Measurements from ENCODE around the gene TCF7L1. TPM values are rescaled to one million over a fixed set of nuclear protein-coding genes. Genes with fewer than 3 reads are reported as not detected.

The TCF7L1 gene
- total and polyA plus RNA-seq, 9 of the 15 experiments (the other 6 are each of a cell fraction or from before 2014, with no cell fraction given) = 0.03 to 0.11 (median 0.07) TPM; not detected in 5

DNA sequence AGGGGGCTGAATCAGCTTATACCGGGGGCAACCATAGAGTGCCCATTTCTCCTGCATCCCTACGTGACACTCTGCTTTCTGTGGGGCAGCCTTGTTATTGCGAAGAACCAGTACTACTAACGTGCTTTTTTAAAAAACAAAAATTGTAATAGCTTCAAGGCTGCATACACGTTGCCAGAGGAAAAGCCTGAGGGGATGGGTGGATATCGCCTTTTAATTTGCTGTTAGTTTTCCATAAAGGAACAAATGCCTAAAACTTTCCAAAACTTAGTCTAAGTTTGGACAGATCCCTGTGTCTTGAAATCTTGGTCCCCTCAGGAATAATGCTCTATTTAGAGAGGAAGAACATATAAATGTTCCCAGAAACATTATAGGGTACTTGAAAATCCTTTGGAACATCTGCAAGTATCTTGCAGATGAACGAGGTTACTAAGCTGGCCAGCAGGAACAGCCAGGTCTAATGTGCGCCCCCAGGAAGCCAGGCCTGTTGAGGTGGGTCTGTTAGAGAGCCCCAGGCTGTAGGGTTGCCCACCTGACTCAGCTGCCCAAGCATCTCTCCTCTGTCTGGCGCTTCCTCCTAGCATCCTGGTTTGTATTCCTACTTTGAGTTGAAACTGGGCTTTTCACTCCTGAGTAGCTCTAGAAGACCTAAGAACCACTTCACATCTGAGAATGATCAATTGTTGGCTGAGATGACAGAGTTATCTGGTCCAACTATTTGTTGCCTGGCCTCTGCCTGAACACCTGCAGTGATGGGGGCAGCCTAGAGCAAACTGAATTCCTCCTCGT lies 97.7 kb downstream of the TCF7L1 start:
- CTCF ChIA-PET (ENCODE audit: low intra/inter-chr PET ratio) = no interaction called here
- POLR2A ChIA-PET = interaction anchor here (0.7 to 1.9 kb wide), 2 partner anchors 9 to 13 kb away, joined by 5 to 8 read pairs; no protein-coding TSS in a partner anchor
- DNase-seq (ENCODE audit: extremely low read depth in 1 of 4, low spot score in 3 of 4) (no peak), ATAC-seq (peak; percentile 56; the same call in 2 of the 3 replicates), FAIRE-seq (no peak)
- H3K79me2 ChIP-seq (ENCODE audit: control insufficient read depth, insufficient read depth, low read length) = no peaks in the 10 kb centered on the region
- TF ChIP-seq ERF (CRISPR knock-in tag; IDR thresholded peaks at IDR 0.05) = no peak
- no peak for TF ChIP-seq ZNF174 (CRISPR knock-in tag; IDR thresholded peaks at IDR 0.05)
- TF ChIP-seq, protein P1, sequence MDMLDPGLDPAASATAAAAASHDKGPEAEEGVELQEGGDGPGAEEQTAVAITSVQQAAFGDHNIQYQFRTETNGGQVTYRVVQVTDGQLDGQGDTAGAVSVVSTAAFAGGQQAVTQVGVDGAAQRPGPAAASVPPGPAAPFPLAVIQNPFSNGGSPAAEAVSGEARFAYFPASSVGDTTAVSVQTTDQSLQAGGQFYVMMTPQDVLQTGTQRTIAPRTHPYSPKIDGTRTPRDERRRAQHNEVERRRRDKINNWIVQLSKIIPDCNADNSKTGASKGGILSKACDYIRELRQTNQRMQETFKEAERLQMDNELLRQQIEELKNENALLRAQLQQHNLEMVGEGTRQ (CRISPR knock-in tag; IDR thresholded peaks at IDR 0.05) = 0 out of 2 replicates have a peak, but pooled peaks have one; percentile 38
- TF ChIP-seq, protein P2, sequence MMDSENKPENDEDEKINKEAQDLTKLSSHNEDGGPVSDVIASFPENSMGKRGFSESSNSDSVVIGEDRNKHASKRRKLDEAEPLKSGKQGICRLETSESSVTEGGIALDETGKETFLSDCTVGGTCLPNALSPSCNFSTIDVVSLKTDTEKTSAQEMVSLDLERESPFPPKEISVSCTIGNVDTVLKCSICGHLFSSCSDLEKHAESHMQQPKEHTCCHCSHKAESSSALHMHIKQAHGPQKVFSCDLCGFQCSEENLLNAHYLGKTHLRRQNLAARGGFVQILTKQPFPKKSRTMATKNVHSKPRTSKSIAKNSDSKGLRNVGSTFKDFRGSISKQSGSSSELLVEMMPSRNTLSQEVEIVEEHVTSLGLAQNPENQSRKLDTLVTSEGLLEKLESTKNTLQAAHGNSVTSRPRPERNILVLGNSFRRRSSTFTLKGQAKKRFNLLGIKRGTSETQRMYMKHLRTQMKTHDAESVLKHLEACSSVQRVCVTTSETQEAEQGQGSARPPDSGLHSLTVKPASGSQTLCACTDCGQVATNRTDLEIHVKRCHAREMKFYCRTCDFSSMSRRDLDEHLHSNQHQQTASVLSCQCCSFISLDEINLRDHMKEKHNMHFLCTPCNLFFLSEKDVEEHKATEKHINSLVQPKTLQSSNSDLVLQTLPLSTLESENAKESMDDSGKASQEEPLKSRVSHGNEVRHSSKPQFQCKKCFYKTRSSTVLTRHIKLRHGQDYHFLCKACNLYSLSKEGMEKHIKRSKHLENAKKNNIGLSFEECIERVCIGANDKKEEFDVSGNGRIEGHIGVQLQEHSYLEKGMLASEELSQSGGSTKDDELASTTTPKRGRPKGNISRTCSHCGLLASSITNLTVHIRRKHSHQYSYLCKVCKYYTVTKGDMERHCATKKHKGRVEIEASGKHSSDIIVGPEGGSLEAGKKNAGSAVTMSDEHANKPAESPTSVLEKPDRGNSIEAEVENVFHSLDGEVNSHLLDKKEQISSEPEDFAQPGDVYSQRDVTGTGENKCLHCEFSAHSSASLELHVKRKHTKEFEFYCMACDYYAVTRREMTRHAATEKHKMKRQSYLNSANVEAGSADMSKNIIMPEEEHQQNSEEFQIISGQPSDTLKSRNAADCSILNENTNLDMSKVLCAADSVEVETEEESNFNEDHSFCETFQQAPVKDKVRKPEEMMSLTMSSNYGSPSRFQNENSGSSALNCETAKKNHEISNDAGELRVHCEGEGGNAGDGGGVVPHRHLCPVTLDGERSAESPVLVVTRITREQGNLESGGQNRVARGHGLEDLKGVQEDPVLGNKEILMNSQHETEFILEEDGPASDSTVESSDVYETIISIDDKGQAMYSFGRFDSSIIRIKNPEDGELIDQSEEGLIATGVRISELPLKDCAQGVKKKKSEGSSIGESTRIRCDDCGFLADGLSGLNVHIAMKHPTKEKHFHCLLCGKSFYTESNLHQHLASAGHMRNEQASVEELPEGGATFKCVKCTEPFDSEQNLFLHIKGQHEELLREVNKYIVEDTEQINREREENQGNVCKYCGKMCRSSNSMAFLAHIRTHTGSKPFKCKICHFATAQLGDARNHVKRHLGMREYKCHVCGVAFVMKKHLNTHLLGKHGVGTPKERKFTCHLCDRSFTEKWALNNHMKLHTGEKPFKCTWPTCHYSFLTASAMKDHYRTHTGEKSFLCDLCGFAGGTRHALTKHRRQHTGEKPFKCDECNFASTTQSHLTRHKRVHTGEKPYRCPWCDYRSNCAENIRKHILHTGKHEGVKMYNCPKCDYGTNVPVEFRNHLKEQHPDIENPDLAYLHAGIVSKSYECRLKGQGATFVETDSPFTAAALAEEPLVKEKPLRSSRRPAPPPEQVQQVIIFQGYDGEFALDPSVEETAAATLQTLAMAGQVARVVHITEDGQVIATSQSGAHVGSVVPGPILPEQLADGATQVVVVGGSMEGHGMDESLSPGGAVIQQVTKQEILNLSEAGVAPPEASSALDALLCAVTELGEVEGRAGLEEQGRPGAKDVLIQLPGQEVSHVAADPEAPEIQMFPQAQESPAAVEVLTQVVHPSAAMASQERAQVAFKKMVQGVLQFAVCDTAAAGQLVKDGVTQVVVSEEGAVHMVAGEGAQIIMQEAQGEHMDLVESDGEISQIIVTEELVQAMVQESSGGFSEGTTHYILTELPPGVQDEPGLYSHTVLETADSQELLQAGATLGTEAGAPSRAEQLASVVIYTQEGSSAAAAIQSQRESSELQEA (IDR thresholded peaks at IDR 0.05; ENCODE audit: low read depth) = no peak
- BruUV-seq (replicated peaks) = no TSS peak
- H2AFZ ChIP-seq (ENCODE audit: low read depth, low read length) = no peak overlapping the region
- H3K4me2 ChIP-seq (ENCODE audit: insufficient read depth, low read length) = no peak overlapping the region
- WGBS (ENCODE audit: insufficient coverage, low coverage, missing lambda C conversion rate) = 6% methylated on average over 10 of the region's 10 CpGs
- no peaks in the 10 kb centered on the region for H3K36me3 ChIP-seq (ENCODE audit: control insufficient read depth, insufficient read depth, low read length)
- in situ Hi-C loops (cut with MboI) = no loop called here
- no peak overlapping the region for H3K9ac ChIP-seq (ENCODE audit: insufficient read depth in 1 of 2, low read depth in 2 of 2, low read length in 2 of 2)
- H3K4me3 ChIP-seq = no peak overlapping the region
- H4K20me1 ChIP-seq (replicated peaks; ENCODE audit: control insufficient read depth, insufficient read depth, low read length) = no peaks in the 10 kb centered on the region; the same call in 1 of the 2 replicates
- H3K9me1 ChIP-seq (ENCODE audit: control insufficient read depth, insufficient read depth, low read length) = no peaks in the 10 kb centered on the region
- no peaks in the 10 kb centered on the region for H3K9me3 ChIP-seq (replicated peaks; ENCODE audit: control insufficient read depth, insufficient read depth, low read depth, low read length)
- H3K4me1 ChIP-seq (replicated peaks in 1 of 2; ENCODE audit: control insufficient read depth in 2 of 2, insufficient read depth in 2 of 2, low read length in 2 of 2) = no peaks in the 10 kb centered on the region
- no peak overlapping the region for H3K27ac ChIP-seq (ENCODE audit: extremely low read depth, low read depth, low read length)
- H3K27me3 ChIP-seq (ENCODE audit: control insufficient read depth in 2 of 2, insufficient read depth in 2 of 2, low read length in 2 of 2) = peaks cover 17 to 43% of the 10 kb centered on the region in 2 experiments
- intact Hi-C loops (cut with micrococcal nuclease) = no loop called here

All from K562 (cell line).